Adrenal gland (tissue), 12 donors: Measurements from ENCODE around the gene IMP4. TPM values are rescaled to one million over a fixed set of nuclear protein-coding genes. Genes with fewer than 3 reads are reported as not detected.

ENCODE experiments used
- DNase-seq, 7 donors: peaks; one replicate each; pipeline ENCODE4 v3.0.0-alpha.2; 2019 to 2020
- H3K27ac ChIP-seq, 5 donors: fragments of 200-600 bp; sonication (generic) in 4 of 5; 1 replicate in 3 of 5; 2 replicates in 2 of 5; pipeline versions ENCODE4 v1.5.1 to v1.8.0; 2016 to 2020; ENCODE audit warnings: mild to moderate bottlenecking in 1 of 5
- H3K27me3 ChIP-seq: fragments of 200-600 bp; 2 replicates; pipeline ENCODE4 v1.8.0; 2021
- H3K36me3 ChIP-seq, 2 donors: fragments of 200-600 bp; replicated peaks in 1 of 2; 1 replicate in 1 of 2; 2 replicates in 1 of 2; pipeline versions ENCODE4 v1.5.1 to v1.8.0; 2018 to 2022
- H3K4me1 ChIP-seq, 2 donors: fragments of 200-600 bp; replicated peaks in 1 of 2; 1 replicate in 1 of 2; 2 replicates in 1 of 2; pipeline versions ENCODE4 v1.5.1 to v1.8.0; 2018 to 2021
- H3K4me3 ChIP-seq, 4 donors: fragments of 200-600 bp; sonication (generic) in 3 of 4; one replicate each; pipeline ENCODE4 v1.5.1; 2016 to 2018
- H3K9me3 ChIP-seq, 3 donors: fragments of 200-600 bp; sonication (generic) in 1 of 3; replicated peaks in 1 of 3; 1 replicate in 2 of 3; 2 replicates in 1 of 3; pipeline versions ENCODE4 v1.5.1 to v1.8.0; 2016 to 2021
- CTCF ChIP-seq, 6 experiments: fragments of 450-650 bp in 4 of 6; fragments of 200-600 bp in 2 of 6; sonication (generic) in 1 of 6; IDR thresholded peaks; 1 replicate in 5 of 6; 2 replicates in 1 of 6; pipeline versions ENCODE4 v1.5.1 to v1.8.0; 2016 to 2021; ENCODE audit warnings: antibody characterized with exemption in 6 of 6, mild to moderate bottlenecking in 2 of 6, moderate library complexity in 1 of 6
- POLR2A ChIP-seq, 2 donors: fragments of 450-650 bp; IDR thresholded peaks; one replicate each; pipeline ENCODE4 v1.6.1; 2017; ENCODE audit warnings: antibody characterized with exemption in 2 of 2, mild to moderate bottlenecking in 2 of 2, moderate library complexity in 1 of 2
- WGBS, 4 donors: extraction: QIAGEN DNeasy Blood & Tissue Kit in 2 of 4; methylation state at CpG; one replicate each; pipeline versions ENCODE4 v1.1.5 to v1.1.7; 2013 to 2017; 5-methylcytosine and 5-hydroxymethylcytosine counted together
- intact Hi-C, 2 donors: fragments of 100-400 bp; cut with DNase I; formaldehyde crosslinking; loops; one replicate each; pipeline versions ENCODE4 v1.14.1 to v1.15.0; 2022 to 2023
- polyA plus RNA-seq, 3 donors: library from polyadenylated mRNA; stranded (reverse); fragments of 200-250 nt in 2 of 3; fragments of 350-450 nt in 1 of 3; fragmentation: Illumina TruSeq in 1 of 3; extraction: RNeasy Lipid Tissue Mini Kit (QIAGEN cat#74804) in 1 of 3; gene quantifications; one replicate each; pipeline ENCODE4 v1.2.3, GENCODE V29; 2013 to 2014
- total RNA-seq, 9 donors: library from RNA; depleted of rRNA in 4 of 9; stranded (reverse); fragments of >200 nt in 4 of 9; fragments of 120-200 nt in 1 of 9; fragmentation: NEBNext Ultra II Directional in 1 of 9; extraction: Animal tissue kit (Norgen Biotek cat#: 25700) in 1 of 9; gene quantifications; one replicate each; pipeline versions ENCODE4 v1.1.0 to v1.2.4, GENCODE V29; 2013 to 2023
- donor health status: healthy with polysubstance abuse.
- donor health status: Bipolar disorder and iron deficiency.
- donor health status: DM: yes; HTN: yes; CAD: no.
- donor health status: DM: no; HTN: no; CAD: no.
- donor health status: DM: no; HTN: no; CAD: no.
- donor health status: DM: yes; HTN: yes; CAD: no.

Gene IMP4
- total and polyA plus RNA-seq, 12 donors, result 55.8 to 141 (median 85.9) TPM

GRCh38 chr2:130310881-130311280, 31.8 kb upstream of the IMP4 start:
- Histone ChIP-seq H3K27ac (no peak overlapping the region), H3K9me3 (no peaks in the 10 kb centered on the region), H3K4me1 (no peaks in the 10 kb centered on the region), H3K4me3 (no peak overlapping the region), H3K27me3 (no peaks in the 10 kb centered on the region), H3K36me3 (no peaks in the 10 kb centered on the region)
- intact Hi-C loops, result no loop called here
- no peak for DNase-seq
- no peak for TF ChIP-seq CTCF (IDR thresholded peaks at IDR 0.05)
- TF ChIP-seq POLR2A (IDR thresholded peaks at IDR 0.05), result no peak

- no peak overlapping the region for H3K27ac ChIP-seq
- no peaks in the 10 kb centered on the region for H3K27me3 ChIP-seq
- H3K4me3 ChIP-seq, result no peak overlapping the region
- TF ChIP-seq POLR2A (IDR thresholded peaks at IDR 0.05) (no peak), CTCF (IDR thresholded peaks at IDR 0.05) (no peak)
- WGBS, 4 donors, result 80 to 84% methylated on average over 12 of the region's 12 CpGs; no CpG with 5 or more reads in 2 of the 4 donors
- no peaks in the 10 kb centered on the region for H3K36me3 ChIP-seq
- DNase-seq, result no peak
- no peaks in the 10 kb centered on the region for H3K9me3 ChIP-seq
- H3K4me1 ChIP-seq, result no peaks in the 10 kb centered on the region
- intact Hi-C loops, result no loop called here
Measured at GRCh38 chr2:130313812-130314334, 28.8 kb upstream of the IMP4 start.

- H3K36me3 ChIP-seq, result no peaks in the 10 kb centered on the region
- no peaks in the 10 kb centered on the region for H3K9me3 ChIP-seq
- no peak overlapping the region for H3K27ac ChIP-seq
- no peaks in the 10 kb centered on the region for H3K4me1 ChIP-seq
- no peak for DNase-seq
- H3K27me3 ChIP-seq, result no peaks in the 10 kb centered on the region
- TF ChIP-seq CTCF (IDR thresholded peaks at IDR 0.05) (no peak), POLR2A (IDR thresholded peaks at IDR 0.05) (no peak)
- no peak overlapping the region for H3K4me3 ChIP-seq
- WGBS, 4 donors, result 84 to 100% (median 91%) methylated on average over 2 to 3 of the region's 3 CpGs
- intact Hi-C loops, result no loop called here
Measured at GRCh38 chr2:130314377-130314776, 28.3 kb upstream of the IMP4 start.

GRCh38 chr2:130316596-130316995, 26.1 kb upstream of the IMP4 start:
- intact Hi-C loops, result no loop called here
- no peak for DNase-seq
- H3K36me3 ChIP-seq, result no peaks in the 10 kb centered on the region
- WGBS, 4 donors, result 16 to 29% (median 19%) methylated on average over 1 of the region's 1 CpG
- H3K27ac ChIP-seq, result no peak overlapping the region
- TF ChIP-seq CTCF (IDR thresholded peaks at IDR 0.05) (no peak), POLR2A (IDR thresholded peaks at IDR 0.05) (no peak)
- no peaks in the 10 kb centered on the region for H3K27me3 ChIP-seq
- no peaks in the 10 kb centered on the region for H3K9me3 ChIP-seq
- H3K4me1 ChIP-seq, result no peaks in the 10 kb centered on the region
- no peak overlapping the region for H3K4me3 ChIP-seq
